Endothelial cell (in vitro differentiated cells): ENCODE data around the gene CHPF2. TPM values are rescaled to one million over a fixed set of nuclear protein-coding genes. Genes with fewer than 3 reads are reported as not detected.

Experiments used
- DNase-seq: peaks from one replicate; pipeline ENCODE4 v3.0.0; 2021; ENCODE audit warnings: low spot score
- H3K27ac Mint-ChIP-seq: one replicate; pipeline ENCODE4 v1.8.0; 2021; ENCODE audit warnings: mixed read lengths, inconsistent platforms; ENCODE audit not compliant: unreplicated experiment
- H3K27me3 Mint-ChIP-seq: one replicate; pipeline ENCODE4 v1.8.0; 2021; ENCODE audit warnings: mild to moderate bottlenecking, moderate library complexity, mixed read lengths, inconsistent platforms; ENCODE audit not compliant: unreplicated experiment
- H3K36me3 Mint-ChIP-seq: one replicate; pipeline ENCODE4 v1.8.0; 2021; ENCODE audit warnings: mild to moderate bottlenecking, low read depth, mixed read lengths, inconsistent platforms; ENCODE audit not compliant: unreplicated experiment
- H3K4me1 Mint-ChIP-seq: one replicate; pipeline ENCODE4 v1.8.0; 2021; ENCODE audit warnings: mild to moderate bottlenecking, mixed read lengths, inconsistent platforms; ENCODE audit not compliant: unreplicated experiment
- H3K4me3 Mint-ChIP-seq: one replicate; pipeline ENCODE4 v1.8.0; 2021; ENCODE audit warnings: mild to moderate bottlenecking, mixed read lengths, inconsistent platforms; ENCODE audit not compliant: unreplicated experiment
- H3K9me3 Mint-ChIP-seq: one replicate; pipeline ENCODE4 v1.8.0; 2021; ENCODE audit warnings: mixed read lengths, inconsistent platforms; ENCODE audit not compliant: unreplicated experiment
- total RNA-seq: library from RNA; stranded (reverse); fragmentation: NEBNext Ultra II Directional; extraction: Animal tissue kit (Norgen Biotek cat#: 25700); gene quantifications from one replicate; pipeline ENCODE4 v1.2.1, GENCODE V29; 2021; ENCODE audit not compliant: unreplicated experiment
- TF ChIP-seq, protein P1 (sequence below): fragments of 200-600 bp; sonication (generic); IDR thresholded peaks from one replicate; pipeline ENCODE4 v1.5.0; 2021; ENCODE audit warnings: antibody characterized with exemption; ENCODE audit not compliant: unreplicated experiment

CHPF2 gene
- total RNA-seq, 1 donor from 2014 or later = 55.4 TPM

DNA sequence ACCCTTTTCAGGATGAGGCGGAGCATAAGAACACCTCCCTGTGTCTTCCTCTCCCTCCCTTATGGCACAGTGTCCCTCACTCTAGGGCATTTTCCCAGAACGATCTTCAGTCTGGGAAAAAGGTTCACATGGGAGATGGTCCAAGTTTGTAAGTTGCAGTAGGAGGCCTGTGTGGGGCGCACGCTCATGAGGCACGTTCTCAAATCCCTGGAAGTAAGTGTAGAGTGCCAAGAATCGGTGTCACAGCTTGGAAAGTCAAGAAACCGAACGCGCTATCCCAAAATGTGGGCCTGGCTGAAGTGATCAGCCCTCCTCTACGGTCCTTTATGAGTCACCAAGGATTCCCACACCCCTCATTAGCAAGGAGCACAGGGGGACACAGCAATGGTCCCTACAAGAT, 40.1 kb downstream of the CHPF2 start:
- Mint-ChIP-seq H3K36me3 (no peaks in the 10 kb centered on the region), H3K27ac (no peak overlapping the region), H3K9me3 (no peaks in the 10 kb centered on the region), H3K27me3 (peaks cover 18% of the 10 kb centered on the region), H3K4me1 (peaks cover 3% of the 10 kb centered on the region), H3K4me3 (no peak overlapping the region)
- no peak for DNase-seq
- TF ChIP-seq, protein P1, sequence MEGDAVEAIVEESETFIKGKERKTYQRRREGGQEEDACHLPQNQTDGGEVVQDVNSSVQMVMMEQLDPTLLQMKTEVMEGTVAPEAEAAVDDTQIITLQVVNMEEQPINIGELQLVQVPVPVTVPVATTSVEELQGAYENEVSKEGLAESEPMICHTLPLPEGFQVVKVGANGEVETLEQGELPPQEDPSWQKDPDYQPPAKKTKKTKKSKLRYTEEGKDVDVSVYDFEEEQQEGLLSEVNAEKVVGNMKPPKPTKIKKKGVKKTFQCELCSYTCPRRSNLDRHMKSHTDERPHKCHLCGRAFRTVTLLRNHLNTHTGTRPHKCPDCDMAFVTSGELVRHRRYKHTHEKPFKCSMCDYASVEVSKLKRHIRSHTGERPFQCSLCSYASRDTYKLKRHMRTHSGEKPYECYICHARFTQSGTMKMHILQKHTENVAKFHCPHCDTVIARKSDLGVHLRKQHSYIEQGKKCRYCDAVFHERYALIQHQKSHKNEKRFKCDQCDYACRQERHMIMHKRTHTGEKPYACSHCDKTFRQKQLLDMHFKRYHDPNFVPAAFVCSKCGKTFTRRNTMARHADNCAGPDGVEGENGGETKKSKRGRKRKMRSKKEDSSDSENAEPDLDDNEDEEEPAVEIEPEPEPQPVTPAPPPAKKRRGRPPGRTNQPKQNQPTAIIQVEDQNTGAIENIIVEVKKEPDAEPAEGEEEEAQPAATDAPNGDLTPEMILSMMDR = no peak

DNA sequence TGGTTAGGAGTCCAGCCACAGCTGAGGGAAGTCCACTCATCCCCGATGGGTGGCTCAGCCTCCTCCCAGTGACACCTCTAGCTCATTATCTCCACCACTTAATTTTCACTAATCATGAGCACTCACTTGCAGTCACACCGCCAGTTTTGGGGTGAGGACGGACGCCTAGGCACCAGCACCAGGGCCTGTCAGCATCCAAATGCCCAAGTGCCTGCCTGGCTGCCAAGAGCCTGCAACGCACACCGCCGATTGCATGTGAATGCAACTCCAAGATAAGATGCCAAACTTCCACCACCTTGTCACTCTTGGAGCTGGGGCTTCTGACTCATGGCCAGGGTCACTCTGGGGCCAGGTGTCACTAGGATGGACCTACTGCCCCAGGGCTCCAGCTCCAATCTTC, 40.6 kb downstream of the CHPF2 start:
- Mint-ChIP-seq H3K4me3 (no peak overlapping the region), H3K27ac (no peak overlapping the region), H3K9me3 (no peaks in the 10 kb centered on the region), H3K4me1 (peaks cover 3% of the 10 kb centered on the region), H3K36me3 (no peaks in the 10 kb centered on the region), H3K27me3 (peaks cover 18% of the 10 kb centered on the region)
- no peak for DNase-seq
- TF ChIP-seq, protein P1 = no peak

DNA sequence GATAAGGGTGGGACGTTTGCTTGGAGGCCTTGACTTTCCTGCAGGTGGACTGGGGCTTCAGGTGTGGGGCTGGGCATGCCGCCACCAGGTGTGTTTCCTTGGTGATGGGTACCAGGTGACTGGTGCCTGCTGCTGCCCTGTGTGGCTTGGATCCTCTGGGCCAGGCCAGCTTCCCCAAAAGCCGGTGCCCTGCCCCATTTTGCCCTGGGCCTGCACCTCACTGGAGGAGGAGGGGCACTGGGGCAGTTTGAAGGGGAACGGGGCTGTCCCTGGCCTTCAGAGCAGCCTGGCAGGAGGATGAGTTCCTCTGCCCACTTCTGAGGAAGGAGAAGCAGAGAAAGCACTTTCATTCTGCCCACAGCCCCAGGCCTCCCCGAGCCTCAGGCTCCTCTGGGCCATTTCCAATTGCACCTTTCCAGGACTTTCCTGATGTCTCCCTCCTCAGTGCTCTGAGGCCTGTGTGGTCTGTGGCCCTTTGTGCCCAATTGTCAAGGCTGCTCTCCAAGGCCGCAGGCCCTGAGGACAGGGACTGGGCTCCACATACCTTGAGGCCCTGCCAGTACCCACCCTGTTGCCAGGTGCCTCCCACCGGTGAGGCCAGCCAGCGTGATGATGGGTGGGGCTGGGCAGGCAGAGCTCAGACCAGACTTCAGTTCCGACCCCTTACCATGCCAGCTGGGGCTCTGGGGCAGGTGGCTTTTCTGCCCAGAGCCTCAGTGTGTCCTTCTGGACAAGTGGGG, 41.5 kb downstream of the CHPF2 start:
- peaks cover 16% of the 10 kb centered on the region for H3K27me3 Mint-ChIP-seq
- no peak overlapping the region for H3K27ac Mint-ChIP-seq

DNA sequence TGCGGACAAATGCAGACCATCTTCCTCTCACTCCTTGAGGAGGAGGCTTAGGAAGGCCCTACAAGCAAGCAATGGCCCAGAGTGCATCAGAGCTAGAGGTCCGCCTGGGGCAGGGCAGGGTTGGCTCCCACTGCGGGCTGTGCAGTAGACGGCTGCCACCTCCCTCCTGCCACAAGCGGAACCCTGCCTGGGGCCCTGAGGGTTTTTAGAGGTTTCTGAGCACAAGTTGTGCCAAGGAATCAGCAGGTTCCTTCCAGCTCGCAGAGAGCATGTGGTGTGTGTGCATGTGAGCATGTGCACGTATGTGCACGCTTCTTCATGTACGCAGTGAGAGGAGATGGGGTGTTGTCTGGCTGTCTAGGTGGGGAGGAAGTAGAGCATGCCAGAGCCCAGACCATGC, 42.1 kb downstream of the CHPF2 start:
- Mint-ChIP-seq H3K27ac (peak overlapping the region; percentile 11), H3K9me3 (no peaks in the 10 kb centered on the region), H3K36me3 (no peaks in the 10 kb centered on the region), H3K27me3 (peaks cover 14% of the 10 kb centered on the region), H3K4me1 (peaks cover 3% of the 10 kb centered on the region), H3K4me3 (no peak overlapping the region)
- TF ChIP-seq, protein P1 = no peak
- no peak for DNase-seq

More for the DNA sequence above, 41.5 kb downstream of the CHPF2 start:
- no peak for DNase-seq
- H3K4me1 Mint-ChIP-seq = peaks cover 3% of the 10 kb centered on the region
- TF ChIP-seq, protein P1 = no peak
- no peaks in the 10 kb centered on the region for H3K9me3 Mint-ChIP-seq
- no peak overlapping the region for H3K4me3 Mint-ChIP-seq
- H3K36me3 Mint-ChIP-seq = no peaks in the 10 kb centered on the region
